HepG2 (cell line): Measurements from ENCODE around the gene NACC2. TPM values are rescaled to one million over a fixed set of nuclear protein-coding genes. Genes with fewer than 3 reads are reported as not detected.

Experiments used
- CHD2 ChIP-seq: IDR thresholded peaks from 2 replicates; pipeline ENCODE4 v1.6.1; 2011; ENCODE audit warnings: low read depth, low read length, improper control_type of control experiment
- CHD4 ChIP-seq: fragments of 200-600 bp; sonication (generic); IDR thresholded peaks from 2 replicates; pipeline ENCODE4 v1.7.0; 2017; ENCODE audit warnings: mild to moderate bottlenecking, low read length, borderline replicate concordance
- HMGA1 ChIP-seq: sonication (generic); formaldehyde crosslinking; conservative IDR thresholded peaks from 2 replicates; pipeline ENCODE4 v1.4.0; 2020; ENCODE audit warnings: missing genetic modification reagents
- HOXA3 ChIP-seq: sonication (generic); formaldehyde crosslinking; IDR thresholded peaks from 2 replicates; pipeline ENCODE4 v1.5.0; 2020; ENCODE audit warnings: missing genetic modification reagents
- KLF11 ChIP-seq: IDR thresholded peaks from 2 replicates; pipeline ENCODE4 v1.6.1; 2016; ENCODE audit warnings: missing compliant biosample characterization
- NR2F1 ChIP-seq, 2 experiments: fragments of 450-650 bp in 1 of 2; formaldehyde crosslinking in 1 of 2; IDR thresholded peaks; 2 replicates each; pipeline versions ENCODE4 v1.5.0 to v1.6.1; 2016 to 2020; ENCODE audit warnings: mild to moderate bottlenecking in 1 of 2, missing compliant biosample characterization in 1 of 2, missing genetic modification reagents in 1 of 2, moderate library complexity in 1 of 2
- SALL1 ChIP-seq: sonication (generic); formaldehyde crosslinking; IDR thresholded peaks from 2 replicates; pipeline ENCODE4 v1.8.0; 2022; ENCODE audit warnings: mild to moderate bottlenecking, missing genetic modification reagents
- SRY ChIP-seq: sonication (generic); formaldehyde crosslinking; IDR thresholded peaks from 2 replicates; pipeline ENCODE4 v1.8.0; 2022; ENCODE audit warnings: mild to moderate bottlenecking, missing genetic modification reagents
- ZNF205 ChIP-seq: IDR thresholded peaks from 2 replicates; pipeline ENCODE4 v1.6.1; 2018; ENCODE audit warnings: missing biosample characterization, missing genetic modification reagents
- polyA plus RNA-seq, 8 experiments: library from polyadenylated mRNA; depleted of rRNA in 3 of 8; stranded (reverse) in 7 of 8; unstranded in 1 of 8; fragments of >200 nt; fragmentation: Illumina TruSeq in 4 of 8; extraction: Trizol in 4 of 8; gene quantifications; 2 replicates each; pipeline versions ENCODE4 v1.2.1 to v1.2.3, GENCODE V29; 2011 to 2016; ENCODE audit warnings: low read depth in 4 of 8, missing spikeins in 1 of 8, mixed read lengths in 1 of 8; ENCODE audit not compliant: insufficient read depth in 1 of 8
- total RNA-seq, 5 experiments: library from RNA; depleted of rRNA; stranded (reverse); fragments of >200 nt; fragmentation: Illumina TruSeq; extraction: Trizol; gene quantifications; 2 replicates each; pipeline ENCODE4 v1.2.3, GENCODE V29; 2016; ENCODE audit warnings: low read depth in 1 of 5
- TF ChIP-seq, protein P1 (sequence below): sonication (generic); formaldehyde crosslinking; IDR thresholded peaks from 2 replicates; pipeline ENCODE4 v1.4.0; 2020; ENCODE audit warnings: mild to moderate bottlenecking, missing genetic modification reagents
- TF ChIP-seq, protein P2 (sequence below): sonication (generic); formaldehyde crosslinking; IDR thresholded peaks from 2 replicates; pipeline ENCODE4 v1.4.0; 2020; ENCODE audit warnings: missing genetic modification reagents
- TF ChIP-seq, protein P3 (sequence below): IDR thresholded peaks from 2 replicates; pipeline ENCODE4 v1.4.0; 2020; ENCODE audit warnings: mild to moderate bottlenecking, missing genetic modification reagents
- TF ChIP-seq, protein P4 (sequence below): sonication (generic); formaldehyde crosslinking; IDR thresholded peaks from 2 replicates; pipeline ENCODE4 v1.4.0; 2020; ENCODE audit warnings: missing genetic modification reagents, borderline replicate concordance
- TF ChIP-seq, protein P5 (sequence below): sonication (generic); formaldehyde crosslinking; IDR thresholded peaks from 2 replicates; pipeline ENCODE4 v1.5.0; 2020; ENCODE audit warnings: missing genetic modification reagents

The NACC2 gene
- total and polyA plus RNA-seq, 2 of the 13 experiments (the other 11 are each of a cell fraction or from before 2014, with no cell fraction given) = 5.9 to 12.3 TPM

- TF ChIP-seq CHD2 = no peak
- no peak for TF ChIP-seq HMGA1 (CRISPR knock-in tag)
- no peak for TF ChIP-seq NR2F1 (CRISPR knock-in tag; IDR thresholded peaks at IDR 0.05)
- no peak for TF ChIP-seq CHD4
- TF ChIP-seq ZNF205 (CRISPR knock-in tag) = no peak
- TF ChIP-seq, protein P1, sequence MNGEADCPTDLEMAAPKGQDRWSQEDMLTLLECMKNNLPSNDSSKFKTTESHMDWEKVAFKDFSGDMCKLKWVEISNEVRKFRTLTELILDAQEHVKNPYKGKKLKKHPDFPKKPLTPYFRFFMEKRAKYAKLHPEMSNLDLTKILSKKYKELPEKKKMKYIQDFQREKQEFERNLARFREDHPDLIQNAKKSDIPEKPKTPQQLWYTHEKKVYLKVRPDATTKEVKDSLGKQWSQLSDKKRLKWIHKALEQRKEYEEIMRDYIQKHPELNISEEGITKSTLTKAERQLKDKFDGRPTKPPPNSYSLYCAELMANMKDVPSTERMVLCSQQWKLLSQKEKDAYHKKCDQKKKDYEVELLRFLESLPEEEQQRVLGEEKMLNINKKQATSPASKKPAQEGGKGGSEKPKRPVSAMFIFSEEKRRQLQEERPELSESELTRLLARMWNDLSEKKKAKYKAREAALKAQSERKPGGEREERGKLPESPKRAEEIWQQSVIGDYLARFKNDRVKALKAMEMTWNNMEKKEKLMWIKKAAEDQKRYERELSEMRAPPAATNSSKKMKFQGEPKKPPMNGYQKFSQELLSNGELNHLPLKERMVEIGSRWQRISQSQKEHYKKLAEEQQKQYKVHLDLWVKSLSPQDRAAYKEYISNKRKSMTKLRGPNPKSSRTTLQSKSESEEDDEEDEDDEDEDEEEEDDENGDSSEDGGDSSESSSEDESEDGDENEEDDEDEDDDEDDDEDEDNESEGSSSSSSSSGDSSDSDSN = peak; percentile 77
- TF ChIP-seq KLF11 = 0 out of 2 replicates have a peak, but pooled peaks have one; percentile 38
- peak; percentile 79 for TF ChIP-seq HOXA3 (CRISPR knock-in tag)
- TF ChIP-seq, protein P2, sequence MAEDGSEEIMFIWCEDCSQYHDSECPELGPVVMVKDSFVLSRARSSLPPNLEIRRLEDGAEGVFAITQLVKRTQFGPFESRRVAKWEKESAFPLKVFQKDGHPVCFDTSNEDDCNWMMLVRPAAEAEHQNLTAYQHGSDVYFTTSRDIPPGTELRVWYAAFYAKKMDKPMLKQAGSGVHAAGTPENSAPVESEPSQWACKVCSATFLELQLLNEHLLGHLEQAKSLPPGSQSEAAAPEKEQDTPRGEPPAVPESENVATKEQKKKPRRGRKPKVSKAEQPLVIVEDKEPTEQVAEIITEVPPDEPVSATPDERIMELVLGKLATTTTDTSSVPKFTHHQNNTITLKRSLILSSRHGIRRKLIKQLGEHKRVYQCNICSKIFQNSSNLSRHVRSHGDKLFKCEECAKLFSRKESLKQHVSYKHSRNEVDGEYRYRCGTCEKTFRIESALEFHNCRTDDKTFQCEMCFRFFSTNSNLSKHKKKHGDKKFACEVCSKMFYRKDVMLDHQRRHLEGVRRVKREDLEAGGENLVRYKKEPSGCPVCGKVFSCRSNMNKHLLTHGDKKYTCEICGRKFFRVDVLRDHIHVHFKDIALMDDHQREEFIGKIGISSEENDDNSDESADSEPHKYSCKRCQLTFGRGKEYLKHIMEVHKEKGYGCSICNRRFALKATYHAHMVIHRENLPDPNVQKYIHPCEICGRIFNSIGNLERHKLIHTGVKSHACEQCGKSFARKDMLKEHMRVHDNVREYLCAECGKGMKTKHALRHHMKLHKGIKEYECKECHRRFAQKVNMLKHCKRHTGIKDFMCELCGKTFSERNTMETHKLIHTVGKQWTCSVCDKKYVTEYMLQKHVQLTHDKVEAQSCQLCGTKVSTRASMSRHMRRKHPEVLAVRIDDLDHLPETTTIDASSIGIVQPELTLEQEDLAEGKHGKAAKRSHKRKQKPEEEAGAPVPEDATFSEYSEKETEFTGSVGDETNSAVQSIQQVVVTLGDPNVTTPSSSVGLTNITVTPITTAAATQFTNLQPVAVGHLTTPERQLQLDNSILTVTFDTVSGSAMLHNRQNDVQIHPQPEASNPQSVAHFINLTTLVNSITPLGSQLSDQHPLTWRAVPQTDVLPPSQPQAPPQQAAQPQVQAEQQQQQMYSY (CRISPR knock-in tag) = no peak
- no peak for TF ChIP-seq SRY (CRISPR knock-in tag)
- TF ChIP-seq, protein P3, sequence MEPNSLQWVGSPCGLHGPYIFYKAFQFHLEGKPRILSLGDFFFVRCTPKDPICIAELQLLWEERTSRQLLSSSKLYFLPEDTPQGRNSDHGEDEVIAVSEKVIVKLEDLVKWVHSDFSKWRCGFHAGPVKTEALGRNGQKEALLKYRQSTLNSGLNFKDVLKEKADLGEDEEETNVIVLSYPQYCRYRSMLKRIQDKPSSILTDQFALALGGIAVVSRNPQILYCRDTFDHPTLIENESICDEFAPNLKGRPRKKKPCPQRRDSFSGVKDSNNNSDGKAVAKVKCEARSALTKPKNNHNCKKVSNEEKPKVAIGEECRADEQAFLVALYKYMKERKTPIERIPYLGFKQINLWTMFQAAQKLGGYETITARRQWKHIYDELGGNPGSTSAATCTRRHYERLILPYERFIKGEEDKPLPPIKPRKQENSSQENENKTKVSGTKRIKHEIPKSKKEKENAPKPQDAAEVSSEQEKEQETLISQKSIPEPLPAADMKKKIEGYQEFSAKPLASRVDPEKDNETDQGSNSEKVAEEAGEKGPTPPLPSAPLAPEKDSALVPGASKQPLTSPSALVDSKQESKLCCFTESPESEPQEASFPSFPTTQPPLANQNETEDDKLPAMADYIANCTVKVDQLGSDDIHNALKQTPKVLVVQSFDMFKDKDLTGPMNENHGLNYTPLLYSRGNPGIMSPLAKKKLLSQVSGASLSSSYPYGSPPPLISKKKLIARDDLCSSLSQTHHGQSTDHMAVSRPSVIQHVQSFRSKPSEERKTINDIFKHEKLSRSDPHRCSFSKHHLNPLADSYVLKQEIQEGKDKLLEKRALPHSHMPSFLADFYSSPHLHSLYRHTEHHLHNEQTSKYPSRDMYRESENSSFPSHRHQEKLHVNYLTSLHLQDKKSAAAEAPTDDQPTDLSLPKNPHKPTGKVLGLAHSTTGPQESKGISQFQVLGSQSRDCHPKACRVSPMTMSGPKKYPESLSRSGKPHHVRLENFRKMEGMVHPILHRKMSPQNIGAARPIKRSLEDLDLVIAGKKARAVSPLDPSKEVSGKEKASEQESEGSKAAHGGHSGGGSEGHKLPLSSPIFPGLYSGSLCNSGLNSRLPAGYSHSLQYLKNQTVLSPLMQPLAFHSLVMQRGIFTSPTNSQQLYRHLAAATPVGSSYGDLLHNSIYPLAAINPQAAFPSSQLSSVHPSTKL (CRISPR knock-in tag) = peak; percentile 48
- TF ChIP-seq SALL1 (CRISPR knock-in tag) = peak; percentile 38
- TF ChIP-seq, protein P4, sequence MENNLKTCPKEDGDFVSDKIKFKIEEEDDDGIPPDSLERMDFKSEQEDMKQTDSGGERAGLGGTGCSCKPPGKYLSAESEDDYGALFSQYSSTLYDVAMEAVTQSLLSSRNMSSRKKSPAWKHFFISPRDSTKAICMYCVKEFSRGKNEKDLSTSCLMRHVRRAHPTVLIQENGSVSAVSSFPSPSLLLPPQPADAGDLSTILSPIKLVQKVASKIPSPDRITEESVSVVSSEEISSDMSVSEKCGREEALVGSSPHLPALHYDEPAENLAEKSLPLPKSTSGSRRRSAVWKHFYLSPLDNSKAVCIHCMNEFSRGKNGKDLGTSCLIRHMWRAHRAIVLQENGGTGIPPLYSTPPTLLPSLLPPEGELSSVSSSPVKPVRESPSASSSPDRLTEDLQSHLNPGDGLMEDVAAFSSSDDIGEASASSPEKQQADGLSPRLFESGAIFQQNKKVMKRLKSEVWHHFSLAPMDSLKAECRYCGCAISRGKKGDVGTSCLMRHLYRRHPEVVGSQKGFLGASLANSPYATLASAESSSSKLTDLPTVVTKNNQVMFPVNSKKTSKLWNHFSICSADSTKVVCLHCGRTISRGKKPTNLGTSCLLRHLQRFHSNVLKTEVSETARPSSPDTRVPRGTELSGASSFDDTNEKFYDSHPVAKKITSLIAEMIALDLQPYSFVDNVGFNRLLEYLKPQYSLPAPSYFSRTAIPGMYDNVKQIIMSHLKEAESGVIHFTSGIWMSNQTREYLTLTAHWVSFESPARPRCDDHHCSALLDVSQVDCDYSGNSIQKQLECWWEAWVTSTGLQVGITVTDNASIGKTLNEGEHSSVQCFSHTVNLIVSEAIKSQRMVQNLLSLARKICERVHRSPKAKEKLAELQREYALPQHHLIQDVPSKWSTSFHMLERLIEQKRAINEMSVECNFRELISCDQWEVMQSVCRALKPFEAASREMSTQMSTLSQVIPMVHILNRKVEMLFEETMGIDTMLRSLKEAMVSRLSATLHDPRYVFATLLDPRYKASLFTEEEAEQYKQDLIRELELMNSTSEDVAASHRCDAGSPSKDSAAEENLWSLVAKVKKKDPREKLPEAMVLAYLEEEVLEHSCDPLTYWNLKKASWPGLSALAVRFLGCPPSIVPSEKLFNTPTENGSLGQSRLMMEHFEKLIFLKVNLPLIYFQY = 0 out of 2 replicates have a peak, but pooled peaks have one; percentile 20
- TF ChIP-seq, protein P5, sequence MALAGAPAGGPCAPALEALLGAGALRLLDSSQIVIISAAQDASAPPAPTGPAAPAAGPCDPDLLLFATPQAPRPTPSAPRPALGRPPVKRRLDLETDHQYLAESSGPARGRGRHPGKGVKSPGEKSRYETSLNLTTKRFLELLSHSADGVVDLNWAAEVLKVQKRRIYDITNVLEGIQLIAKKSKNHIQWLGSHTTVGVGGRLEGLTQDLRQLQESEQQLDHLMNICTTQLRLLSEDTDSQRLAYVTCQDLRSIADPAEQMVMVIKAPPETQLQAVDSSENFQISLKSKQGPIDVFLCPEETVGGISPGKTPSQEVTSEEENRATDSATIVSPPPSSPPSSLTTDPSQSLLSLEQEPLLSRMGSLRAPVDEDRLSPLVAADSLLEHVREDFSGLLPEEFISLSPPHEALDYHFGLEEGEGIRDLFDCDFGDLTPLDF = no peak
Observed at GRCh38 chr9:136051837-136052471, 43.1 kb downstream of the NACC2 start (continued).
